ENCODE data around the gene C6orf62. TPM values are rescaled to one million over a fixed set of nuclear protein-coding genes. Genes with fewer than 3 reads are reported as not detected.

The C6orf62 gene
- polyA plus RNA-seq, 4 donors: 34.3 to 83.4 (median 49.5) TPM

- WGBS, 3 donors: 46 to 69% (median 68%) methylated on average over 1 of the region's 1 CpG
- H3K27ac ChIP-seq (ENCODE audit: low read depth in 1 of 3, low read length in 2 of 3): peak overlapping the region in 1 of 3 donors; percentile 27
- FAIRE-seq: no peak
Measured at GRCh38 chr6:24659561-24659960, 59.4 kb downstream of the C6orf62 start.

GRCh38 chr6:24658573-24659560, 60.1 kb downstream of the C6orf62 start:
- Histone ChIP-seq H3K9me3 (ENCODE audit: control insufficient read depth in 2 of 2, insufficient read depth in 1 of 2, low read depth in 1 of 2, low read length in 1 of 2) (no peaks in the 10 kb centered on the region), H3K27me3 (ENCODE audit: control insufficient read depth in 3 of 3, insufficient read depth in 3 of 3, low read length in 3 of 3) (no peaks in the 10 kb centered on the region), H3K36me3 (ENCODE audit: control insufficient read depth in 3 of 3, insufficient read depth in 2 of 3, low read depth in 1 of 3, low read length in 3 of 3) (peaks cover 0 to 18% (median 10%) of the 10 kb centered on the region in 3 donors), H3K4me3 (ENCODE audit: low read depth in 1 of 3, low read length in 3 of 3) (no peak overlapping the region), H3K4me1 (ENCODE audit: control insufficient read depth in 3 of 3, insufficient read depth in 2 of 3, low read depth in 1 of 3, low read length in 2 of 3) (peaks cover 0 to 28% (median 0%) of the 10 kb centered on the region in 3 donors), H3K27ac (ENCODE audit: low read depth in 1 of 3, low read length in 2 of 3) (peak overlapping the region in 1 of 3 donors; percentile 27)
- DNase-seq (peak; percentile 57 to 67), FAIRE-seq (no peak)
- 57 to 68% (median 64%) methylated on average over 9 of the region's 9 CpGs for WGBS, 3 donors

More at GRCh38 chr6:24659561-24659960, 59.4 kb downstream of the C6orf62 start:
- no peaks in the 10 kb centered on the region for H3K27me3 ChIP-seq (ENCODE audit: control insufficient read depth in 3 of 3, insufficient read depth in 3 of 3, low read length in 3 of 3)
- H3K4me1 ChIP-seq (ENCODE audit: control insufficient read depth in 3 of 3, insufficient read depth in 2 of 3, low read depth in 1 of 3, low read length in 2 of 3): peaks cover 0 to 28% (median 3%) of the 10 kb centered on the region in 3 donors
- no peak for DNase-seq
- H3K36me3 ChIP-seq (ENCODE audit: control insufficient read depth in 3 of 3, insufficient read depth in 2 of 3, low read depth in 1 of 3, low read length in 3 of 3): peaks cover 0 to 17% (median 12%) of the 10 kb centered on the region in 3 donors
- H3K4me3 ChIP-seq (ENCODE audit: low read depth in 1 of 3, low read length in 3 of 3): no peak overlapping the region
- H3K9me3 ChIP-seq (ENCODE audit: control insufficient read depth in 2 of 2, insufficient read depth in 1 of 2, low read depth in 1 of 2, low read length in 1 of 2): no peaks in the 10 kb centered on the region

GRCh38 chr6:24655215-24655614, 63.7 kb downstream of the C6orf62 start:
- H3K4me1 ChIP-seq (ENCODE audit: control insufficient read depth in 3 of 3, insufficient read depth in 2 of 3, low read depth in 1 of 3, low read length in 2 of 3): peaks cover 0 to 11% (median 0%) of the 10 kb centered on the region in 3 donors
- no peaks in the 10 kb centered on the region for H3K9me3 ChIP-seq (ENCODE audit: control insufficient read depth in 2 of 2, insufficient read depth in 1 of 2, low read depth in 1 of 2, low read length in 1 of 2)
- peaks cover 10 to 21% (median 15%) of the 10 kb centered on the region in 3 donors for H3K36me3 ChIP-seq (ENCODE audit: control insufficient read depth in 3 of 3, insufficient read depth in 2 of 3, low read depth in 1 of 3, low read length in 3 of 3)
- WGBS, 3 donors: 79 to 96% (median 81%) methylated on average over 1 of the region's 1 CpG
- no peak overlapping the region for H3K4me3 ChIP-seq (ENCODE audit: low read depth in 1 of 3, low read length in 3 of 3)
- FAIRE-seq: no peak
- no peak overlapping the region for H3K27ac ChIP-seq (ENCODE audit: low read depth in 1 of 3, low read length in 2 of 3)
- H3K27me3 ChIP-seq (ENCODE audit: control insufficient read depth in 3 of 3, insufficient read depth in 3 of 3, low read length in 3 of 3): no peaks in the 10 kb centered on the region
- no peak for DNase-seq

Other genes starting within 250 kb of the C6orf62 start
- 1 to 10 TPM in 1 of 4 donors, under 1 TPM in 1, not detected in 2; 0.28 to 1.4 TPM for gene GPLD1, start 229.6 kb downstream of the C6orf62 start, polyA plus RNA-seq
- 10 to 100 TPM in 1 of 4 donors, 1 to 10 TPM in 3; 1.3 to 30.4 (median 4.3) TPM for gene ALDH5A1, start 224.2 kb downstream of the C6orf62 start, polyA plus RNA-seq
- 1 to 10 TPM in 1 of 4 donors, under 1 TPM in 1, not detected in 2; 0.18 to 1.5 TPM for gene KIAA0319, start 73.0 kb downstream of the C6orf62 start, polyA plus RNA-seq
- gene TDP2, start 52.3 kb downstream of the C6orf62 start, polyA plus RNA-seq: 100 to 1,000 TPM in 3 of 4 donors, 10 to 100 TPM in 1; 76.2 to 419 (median 293) TPM
- gene ACOT13, start 52.1 kb downstream of the C6orf62 start, polyA plus RNA-seq: 10 to 100 TPM; 10.5 to 26.9 (median 16.2) TPM
- gene GMNN, start 55.8 kb upstream of the C6orf62 start, polyA plus RNA-seq: 10 to 100 TPM; 20.8 to 48.3 (median 33.8) TPM
- not detected for gene ARMH2, start 79.8 kb upstream of the C6orf62 start, polyA plus RNA-seq
- 1 to 10 TPM; 1.0 to 3.1 (median 1.7) TPM for gene RIPOR2, start 216.8 kb upstream of the C6orf62 start, polyA plus RNA-seq